GM12878 (cell line): ENCODE data around the gene AGK. TPM values are rescaled to one million over a fixed set of nuclear protein-coding genes. Genes with fewer than 3 reads are reported as not detected.

ENCODE experiments used
- ATAC-seq: fragments of 200-7000 bp; cut with Tn5 transposase; 3 replicates; pipeline ENCODE4 v1.9.1; 2020; ENCODE audit warnings: mild to moderate bottlenecking, moderate library complexity
- BruUV-seq: library from RNA; stranded (reverse); fragments of 400-500 nt; replicated peaks from 2 replicates; lab custom pipeline; 2021; lab: Mats Ljungman, UMichigan
- CTCF ChIA-PET: fragments of 300-600 bp; sonication (Branson Sonifier 250); formaldehyde crosslinking; extraction: SDS; loops from one replicate; lab custom pipeline; 2021; ENCODE audit warnings: inconsistent platforms; lab: Yijun Ruan, JAX
- POLR2A ChIA-PET: fragments of 350-600 bp; formaldehyde crosslinking; extraction: SDS; loops from one replicate; lab custom pipeline; 2021; ENCODE audit warnings: inconsistent platforms; lab: Charles Lee
- RAD21 ChIA-PET: fragments of 300-600 bp; sonication (Branson Sonifier 250); formaldehyde crosslinking; loops from one replicate; lab custom pipeline; 2023; ENCODE audit warnings: antibody characterized with exemption; ENCODE audit not compliant: unreplicated experiment; lab: Charles Lee
- SMC1A ChIA-PET: fragments of 300-600 bp; sonication (Branson Sonifier 250); formaldehyde crosslinking; loops from one replicate; lab custom pipeline; 2023; ENCODE audit not compliant: unreplicated experiment, uncharacterized antibody; lab: Charles Lee
- DNase-seq: peaks from one replicate; pipeline ENCODE4 v3.0.0-alpha.2; 2011; ENCODE audit warnings: low read depth, low spot score
- FAIRE-seq: peaks from 3 replicates; lab custom pipeline; 2011; peaks lifted over from hg19 to GRCh38; lab: Jason Lieb, UNC
- H2AFZ ChIP-seq: 2 replicates; pipeline ENCODE4 v1.6.0; 2011; ENCODE audit warnings: low read depth, low read length, control low read depth; ENCODE audit not compliant: control insufficient read depth
- H3K27ac ChIP-seq: 2 replicates; pipeline ENCODE4 v1.5.1; 2011; ENCODE audit warnings: control low read depth; ENCODE audit not compliant: control insufficient read depth, insufficient read depth
- H3K27me3 ChIP-seq, 2 experiments: replicated peaks in 1 of 2; 2 replicates each; pipeline versions ENCODE4 v1.6.0 to v1.6.1; 2011; ENCODE audit warnings: low read length in 1 of 2; ENCODE audit not compliant: control insufficient read depth in 2 of 2, insufficient read depth in 2 of 2
- H3K36me3 ChIP-seq, 2 experiments: 2 replicates each; pipeline ENCODE4 v1.5.1; 2011; ENCODE audit warnings: low read length in 1 of 2; ENCODE audit not compliant: control insufficient read depth in 2 of 2, insufficient read depth in 2 of 2
- H3K4me1 ChIP-seq: 2 replicates; pipeline ENCODE4 v1.6.1; 2011; ENCODE audit warnings: mild to moderate bottlenecking, low read length, moderate library complexity, mixed read lengths; ENCODE audit not compliant: control insufficient read depth, insufficient read depth
- H3K4me2 ChIP-seq: 2 replicates; pipeline ENCODE4 v1.6.0; 2011; ENCODE audit warnings: control low read depth; ENCODE audit not compliant: control insufficient read depth, insufficient read depth
- H3K4me3 ChIP-seq: fragments of 200-600 bp; sonication (generic); 2 replicates; pipeline ENCODE4 v1.5.1; 2016
- H3K79me2 ChIP-seq: 2 replicates; pipeline ENCODE4 v1.6.0; 2011; ENCODE audit warnings: low read length; ENCODE audit not compliant: control insufficient read depth, insufficient read depth
- H3K9ac ChIP-seq: 2 replicates; pipeline ENCODE4 v1.8.0; 2011; ENCODE audit warnings: low read length, control low read depth, mixed read lengths; ENCODE audit not compliant: control insufficient read depth, insufficient read depth
- H3K9me3 ChIP-seq: replicated peaks from 3 replicates; pipeline ENCODE4 v1.5.1; 2011; ENCODE audit warnings: mild to moderate bottlenecking, low read length; ENCODE audit not compliant: control insufficient read depth, insufficient read depth
- H4K20me1 ChIP-seq: 2 replicates; pipeline ENCODE4 v1.6.0; 2011; ENCODE audit not compliant: control insufficient read depth, insufficient read depth
- CBX3 ChIP-seq: fragments of 200-600 bp; sonication (generic); IDR thresholded peaks from 2 replicates; pipeline ENCODE4 v1.6.1; 2016; ENCODE audit warnings: low read depth, borderline replicate concordance
- CBX5 ChIP-seq: sonication (generic); IDR thresholded peaks from 2 replicates; pipeline ENCODE4 v1.6.1; 2016; ENCODE audit warnings: low read depth, moderate library complexity, mild to moderate bottlenecking, inconsistent platforms
- ESRRA ChIP-seq: IDR thresholded peaks from 2 replicates; pipeline ENCODE4 v1.6.1; 2012; ENCODE audit warnings: mild to moderate bottlenecking, low read length, improper control_type of control experiment
- ETV6 ChIP-seq, 2 experiments: fragments of 450-650 bp in 1 of 2; IDR thresholded peaks in 1 of 2; conservative IDR thresholded peaks in 1 of 2; 2 replicates each; pipeline ENCODE4 v1.6.1; 2014; ENCODE audit warnings: antibody characterized with exemption in 1 of 2, borderline replicate concordance in 1 of 2, low read depth in 1 of 2, mild to moderate bottlenecking in 1 of 2, moderate library complexity in 1 of 2
- EZH2 ChIP-seq: IDR thresholded peaks from 2 replicates; pipeline ENCODE4 v1.6.1; 2012; ENCODE audit warnings: low read depth, mild to moderate bottlenecking, control low read depth, inconsistent platforms, low read length, borderline replicate concordance; ENCODE audit not compliant: control insufficient read depth
- GABPA ChIP-seq: IDR thresholded peaks from 2 replicates; pipeline ENCODE4 v1.6.1; 2014; ENCODE audit warnings: antibody characterized with exemption, low read depth, mild to moderate bottlenecking, inconsistent platforms
- IKZF2 ChIP-seq, 2 experiments: fragments of 450-650 bp; IDR thresholded peaks; 2 replicates each; pipeline ENCODE4 v1.6.1; 2017; ENCODE audit warnings: mild to moderate bottlenecking in 2 of 2, moderate library complexity in 2 of 2
- NFIC ChIP-seq: IDR thresholded peaks from 2 replicates; pipeline ENCODE4 v1.6.1; 2012; ENCODE audit warnings: low read depth, mild to moderate bottlenecking, inconsistent platforms, low read length, moderate library complexity
- NR2C1 ChIP-seq: fragments of 450-650 bp; IDR thresholded peaks from 2 replicates; pipeline ENCODE4 v1.6.1; 2017; ENCODE audit warnings: antibody characterized with exemption, mild to moderate bottlenecking, moderate library complexity
- RFX5 ChIP-seq: IDR thresholded peaks from 2 replicates; pipeline ENCODE4 v1.6.1; 2011; ENCODE audit warnings: low read depth, low read length, improper control_type of control experiment
- SREBF2 ChIP-seq: IDR thresholded peaks from 2 replicates; pipeline ENCODE4 v1.6.1; 2012; ENCODE audit warnings: mild to moderate bottlenecking, low read length
- TBL1XR1 ChIP-seq: IDR thresholded peaks from 2 replicates; pipeline ENCODE4 v1.6.1; 2012; ENCODE audit warnings: low read depth, low read length, improper control_type of control experiment
- YBX1 ChIP-seq: fragments of 450-650 bp; IDR thresholded peaks from 2 replicates; pipeline ENCODE4 v1.6.1; 2016; ENCODE audit warnings: antibody characterized with exemption
- ZNF217 ChIP-seq: fragments of 450-650 bp; IDR thresholded peaks from 2 replicates; pipeline ENCODE4 v1.6.1; 2017; ENCODE audit warnings: antibody characterized with exemption, mild to moderate bottlenecking
- WGBS: methylation state at CpG from one replicate; pipeline ENCODE4 v1.1.6; 2016; ENCODE audit warnings: low lambda C conversion rate; ENCODE audit not compliant: insufficient replicate concordance, insufficient coverage; ENCODE audit errors: missing lambda C conversion rate; 5-methylcytosine and 5-hydroxymethylcytosine counted together
- in situ Hi-C: fragments of 300-500 bp; cut with MboI; formaldehyde crosslinking; loops from 9 replicates; pipeline ENCODE4 v1.14.3; 2018; ENCODE audit warnings: mixed read lengths
- intact Hi-C: fragments of 100-400 bp; cut with micrococcal nuclease; formaldehyde crosslinking; loops from one replicate; pipeline ENCODE4 v1.14.2; 2022; ENCODE audit not compliant: unreplicated experiment
- polyA plus RNA-seq, 11 experiments: library from polyadenylated mRNA; depleted of rRNA in 4 of 11; unstranded in 6 of 11; stranded (reverse) in 5 of 11; fragments of >200 nt; fragmentation: Nextera tagmentation in 4 of 11; fragmentation: Illumina TruSeq in 1 of 11; extraction: Ambion mirVana in 4 of 11; extraction: Trizol in 1 of 11; gene quantifications; 1 replicate in 1 of 11; 2 replicates in 10 of 11; pipeline versions ENCODE4 v1.2.1 to v1.2.3, GENCODE V29; 2011 to 2016; ENCODE audit warnings: inconsistent platforms in 2 of 11, missing spikeins in 2 of 11, low read depth in 1 of 11
- total RNA-seq, 4 experiments: library from RNA; depleted of rRNA in 3 of 4; stranded (reverse); fragments of >200 nt in 3 of 4; fragmentation: Illumina TruSeq in 1 of 4; extraction: Trizol in 1 of 4; gene quantifications; 2 replicates each; pipeline versions ENCODE4 v1.2.1 to v1.2.3, GENCODE V29; 2013 to 2021
- TF ChIP-seq, protein P1 (sequence below): IDR thresholded peaks from 2 replicates; pipeline ENCODE4 v1.6.1; 2012; ENCODE audit warnings: low read length, inconsistent platforms
- TF ChIP-seq, protein P2 (sequence below): IDR thresholded peaks from 2 replicates; pipeline ENCODE4 v1.6.1; 2012; ENCODE audit warnings: low read depth, low read length, improper control_type of control experiment
- TF ChIP-seq, protein P3 (sequence below): IDR thresholded peaks from 2 replicates; pipeline ENCODE4 v1.6.1; 2011; ENCODE audit warnings: low read depth, mild to moderate bottlenecking, low read length, moderate library complexity, borderline replicate concordance; ENCODE audit errors: extremely low read depth
- TF ChIP-seq, protein P4 (sequence below): fragments of 150-350 bp; IDR thresholded peaks from 2 replicates; pipeline ENCODE4 v1.6.1; 2016; ENCODE audit warnings: low read depth, low read length

The AGK gene
- total and polyA plus RNA-seq, 10 of the 15 experiments (the other 5 are each of a cell fraction or from before 2014, with no cell fraction given), result 32.5 to 85.6 (median 47.8) TPM

DNA sequence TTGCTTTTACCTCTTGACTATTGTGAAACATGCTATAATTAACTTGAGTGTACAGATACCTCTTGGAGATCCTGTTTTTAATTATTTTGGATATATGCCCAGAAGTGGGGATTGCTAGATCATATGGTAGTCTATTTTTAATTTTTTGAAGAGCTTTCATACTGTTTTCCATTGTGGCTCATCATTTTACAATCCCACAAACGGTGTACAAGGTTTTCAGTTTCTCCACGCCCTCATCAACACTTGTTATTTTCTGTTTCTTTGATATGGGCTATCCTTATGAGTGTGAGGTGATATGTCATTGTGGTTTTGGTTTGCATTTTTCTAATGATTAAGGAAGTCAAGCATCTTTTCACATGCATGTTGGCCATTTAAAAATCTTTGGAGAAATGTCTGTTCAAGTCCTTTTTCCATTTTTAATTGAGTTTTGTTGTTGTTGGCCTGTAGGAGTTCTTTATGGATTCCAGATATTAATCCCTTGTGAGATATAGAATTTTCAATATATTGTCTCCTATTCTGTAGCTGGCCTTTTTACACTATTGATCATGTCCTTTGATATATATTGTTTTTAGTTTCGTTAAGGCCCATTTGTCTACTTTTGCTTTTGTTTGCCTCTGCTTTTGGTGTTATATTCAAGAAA, 7.5 kb downstream of the AGK start:
- Histone ChIP-seq H3K9ac (no peak overlapping the region), H4K20me1 (no peaks in the 10 kb centered on the region), H3K27ac (peak overlapping the region; percentile 74), H3K27me3 (no peaks in the 10 kb centered on the region), H3K4me1 (peaks cover 26% of the 10 kb centered on the region), H3K4me3 (no peak overlapping the region), H3K9me3 (peaks cover 33% of the 10 kb centered on the region), H3K4me2 (peak overlapping the region; percentile 70), H3K79me2 (peaks cover 4% of the 10 kb centered on the region), H3K36me3 (peaks cover 0 to 10% of the 10 kb centered on the region in 2 experiments; a peak in 2 of 4 replicates), H2AFZ (no peak overlapping the region)
- intact Hi-C loops (loop anchor here (5.0 kb wide), 1 partner anchor 39 kb away; no protein-coding TSS in a partner anchor), in situ Hi-C loops (no loop called here)
- ChIA-PET RAD21 (no interaction called here), CTCF (interaction anchor here (1.3 kb wide), 1 partner anchor 27 kb away, joined by 6 read pairs; no protein-coding TSS in a partner anchor), SMC1A (interaction anchor here (0.6 to 1.4 kb wide), 6 partner anchors 9 to 688 kb away, joined by 3 to 4 read pairs (median 3); partner anchors contain the start of gene DENND11), POLR2A (interaction anchor here (0.9 to 1.1 kb wide), 2 partner anchors 8 to 142 kb away, joined by 3 to 4 read pairs; no protein-coding TSS in a partner anchor)
- peak; percentile 92 for ATAC-seq
- DNase-seq, result peak; percentile 69
- no TSS peak for BruUV-seq
- peak; percentile 90 for FAIRE-seq
- 4% methylated on average over 3 of the region's 3 CpGs for WGBS
- TF ChIP-seq EZH2 (no peak), NR2C1 (no peak), IKZF2 (IDR thresholded peaks at IDR 0.05) (peak; percentile 98), ETV6 (conservative IDR thresholded peaks at IDR 0.05 in 1 of 2, IDR thresholded peaks at IDR 0.05 in 1 of 2; ENCODE audit: borderline replicate concordance in 1 of 2, low read depth in 1 of 2) (peak in 1 of 2 experiments; percentile 67; a peak in 1 of 4 replicates), TBL1XR1 (0 out of 2 replicates have a peak, but pooled peaks have one; percentile 22), RFX5 (no peak), ZNF217 (peak; percentile 85), CBX3 (no peak), ESRRA (no peak), GABPA (peak; percentile 61), NFIC (peak; percentile 98), SREBF2 (no peak), CBX5 (no peak), YBX1 (no peak)
- TF ChIP-seq, protein P1, sequence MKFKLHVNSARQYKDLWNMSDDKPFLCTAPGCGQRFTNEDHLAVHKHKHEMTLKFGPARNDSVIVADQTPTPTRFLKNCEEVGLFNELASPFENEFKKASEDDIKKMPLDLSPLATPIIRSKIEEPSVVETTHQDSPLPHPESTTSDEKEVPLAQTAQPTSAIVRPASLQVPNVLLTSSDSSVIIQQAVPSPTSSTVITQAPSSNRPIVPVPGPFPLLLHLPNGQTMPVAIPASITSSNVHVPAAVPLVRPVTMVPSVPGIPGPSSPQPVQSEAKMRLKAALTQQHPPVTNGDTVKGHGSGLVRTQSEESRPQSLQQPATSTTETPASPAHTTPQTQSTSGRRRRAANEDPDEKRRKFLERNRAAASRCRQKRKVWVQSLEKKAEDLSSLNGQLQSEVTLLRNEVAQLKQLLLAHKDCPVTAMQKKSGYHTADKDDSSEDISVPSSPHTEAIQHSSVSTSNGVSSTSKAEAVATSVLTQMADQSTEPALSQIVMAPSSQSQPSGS, result peak; percentile 98
- TF ChIP-seq, protein P2, sequence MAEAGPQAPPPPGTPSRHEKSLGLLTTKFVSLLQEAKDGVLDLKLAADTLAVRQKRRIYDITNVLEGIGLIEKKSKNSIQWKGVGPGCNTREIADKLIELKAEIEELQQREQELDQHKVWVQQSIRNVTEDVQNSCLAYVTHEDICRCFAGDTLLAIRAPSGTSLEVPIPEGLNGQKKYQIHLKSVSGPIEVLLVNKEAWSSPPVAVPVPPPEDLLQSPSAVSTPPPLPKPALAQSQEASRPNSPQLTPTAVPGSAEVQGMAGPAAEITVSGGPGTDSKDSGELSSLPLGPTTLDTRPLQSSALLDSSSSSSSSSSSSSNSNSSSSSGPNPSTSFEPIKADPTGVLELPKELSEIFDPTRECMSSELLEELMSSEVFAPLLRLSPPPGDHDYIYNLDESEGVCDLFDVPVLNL, result no peak
- TF ChIP-seq, protein P3, sequence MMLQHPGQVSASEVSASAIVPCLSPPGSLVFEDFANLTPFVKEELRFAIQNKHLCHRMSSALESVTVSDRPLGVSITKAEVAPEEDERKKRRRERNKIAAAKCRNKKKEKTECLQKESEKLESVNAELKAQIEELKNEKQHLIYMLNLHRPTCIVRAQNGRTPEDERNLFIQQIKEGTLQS, result no peak
- TF ChIP-seq, protein P4, sequence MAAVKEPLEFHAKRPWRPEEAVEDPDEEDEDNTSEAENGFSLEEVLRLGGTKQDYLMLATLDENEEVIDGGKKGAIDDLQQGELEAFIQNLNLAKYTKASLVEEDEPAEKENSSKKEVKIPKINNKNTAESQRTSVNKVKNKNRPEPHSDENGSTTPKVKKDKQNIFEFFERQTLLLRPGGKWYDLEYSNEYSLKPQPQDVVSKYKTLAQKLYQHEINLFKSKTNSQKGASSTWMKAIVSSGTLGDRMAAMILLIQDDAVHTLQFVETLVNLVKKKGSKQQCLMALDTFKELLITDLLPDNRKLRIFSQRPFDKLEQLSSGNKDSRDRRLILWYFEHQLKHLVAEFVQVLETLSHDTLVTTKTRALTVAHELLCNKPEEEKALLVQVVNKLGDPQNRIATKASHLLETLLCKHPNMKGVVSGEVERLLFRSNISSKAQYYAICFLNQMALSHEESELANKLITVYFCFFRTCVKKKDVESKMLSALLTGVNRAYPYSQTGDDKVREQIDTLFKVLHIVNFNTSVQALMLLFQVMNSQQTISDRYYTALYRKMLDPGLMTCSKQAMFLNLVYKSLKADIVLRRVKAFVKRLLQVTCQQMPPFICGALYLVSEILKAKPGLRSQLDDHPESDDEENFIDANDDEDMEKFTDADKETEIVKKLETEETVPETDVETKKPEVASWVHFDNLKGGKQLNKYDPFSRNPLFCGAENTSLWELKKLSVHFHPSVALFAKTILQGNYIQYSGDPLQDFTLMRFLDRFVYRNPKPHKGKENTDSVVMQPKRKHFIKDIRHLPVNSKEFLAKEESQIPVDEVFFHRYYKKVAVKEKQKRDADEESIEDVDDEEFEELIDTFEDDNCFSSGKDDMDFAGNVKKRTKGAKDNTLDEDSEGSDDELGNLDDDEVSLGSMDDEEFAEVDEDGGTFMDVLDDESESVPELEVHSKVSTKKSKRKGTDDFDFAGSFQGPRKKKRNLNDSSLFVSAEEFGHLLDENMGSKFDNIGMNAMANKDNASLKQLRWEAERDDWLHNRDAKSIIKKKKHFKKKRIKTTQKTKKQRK, result no peak
